Measurements from ENCODE around the gene NMBR.

- TF ChIP-seq CTCF (IDR thresholded peaks at IDR 0.05): peak; percentile 46 to 69 (median 64)
- no peak for TF ChIP-seq EP300 (IDR thresholded peaks at IDR 0.05)
These were observed 34.4 kb downstream of the NMBR start for GRCh38 chr6:142112451-142113061.

All from esophagus muscularis mucosa (tissue), 3 donors.